ENCODE measurements around the gene NANOS2. TPM values are rescaled to one million over a fixed set of nuclear protein-coding genes. Genes with fewer than 3 reads are reported as not detected.

The NANOS2 gene
- total and polyA plus RNA-seq, 2 of the 13 experiments (the other 11 are each of a cell fraction or from before 2014, with no cell fraction given) = not detected

DNA sequence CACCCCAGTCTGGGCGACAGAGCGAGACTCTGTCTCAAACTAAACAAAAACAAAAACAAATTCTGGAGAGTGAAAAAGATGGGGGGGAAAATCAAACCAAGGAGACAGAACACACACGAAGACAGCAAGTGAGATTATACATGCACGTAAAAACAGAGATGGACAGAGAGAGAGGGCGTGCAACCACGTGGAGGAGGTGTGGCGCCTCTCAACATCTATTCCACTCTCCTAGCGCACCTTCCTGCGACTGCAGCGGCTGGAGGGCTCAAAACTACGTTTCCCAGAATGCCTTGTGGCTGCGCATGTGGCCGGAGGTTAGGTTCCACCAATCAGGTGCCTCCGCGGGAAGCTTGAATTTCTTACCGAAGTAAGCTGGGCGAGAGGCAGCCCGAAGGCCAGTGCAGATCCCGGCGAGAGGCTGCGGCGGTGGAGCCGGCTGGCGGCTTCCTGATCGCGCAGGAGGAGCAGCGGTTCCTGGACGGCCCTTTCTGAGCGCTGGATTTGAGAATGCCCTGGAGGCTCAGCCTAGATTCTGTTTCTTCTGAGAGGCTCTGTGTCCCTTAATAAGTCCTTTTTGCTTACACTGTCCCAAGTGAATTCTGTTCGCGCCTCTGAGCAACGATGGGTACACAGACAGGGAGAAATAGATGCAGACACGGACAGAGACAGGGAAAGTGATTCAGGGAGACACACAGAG, 13.1 kb upstream of the NANOS2 start (continued):
- TF ChIP-seq TAF15 (IDR thresholded peaks at IDR 0.05; ENCODE audit: low read depth, low read length, poor library complexity, severe bottlenecking) (no peak), LCORL (IDR thresholded peaks at IDR 0.05) (no peak), LCORL (CRISPR knock-in tag; IDR thresholded peaks at IDR 0.05) (no peak), ZHX2 (IDR thresholded peaks at IDR 0.05; ENCODE audit: low read depth) (peak; percentile 65), ZHX2 (CRISPR knock-in tag; IDR thresholded peaks at IDR 0.05; ENCODE audit: borderline replicate concordance) (no peak), ELF3 (CRISPR knock-in tag; IDR thresholded peaks at IDR 0.05) (peak; percentile 45; the same call in 1 of the 2 replicates), ZNF781 (CRISPR knock-in tag; IDR thresholded peaks at IDR 0.05; ENCODE audit: borderline replicate concordance, not compliant biosample characterization) (no peak), ZNF317 (CRISPR knock-in tag; IDR thresholded peaks at IDR 0.05) (peak; percentile 57; the same call in 1 of the 2 replicates), JUNB (CRISPR knock-in tag; IDR thresholded peaks at IDR 0.05; ENCODE audit: borderline replicate concordance) (no peak; the same call in 1 of the 2 replicates), CREBL2 (CRISPR knock-in tag; IDR thresholded peaks at IDR 0.05; ENCODE audit: borderline replicate concordance) (no peak), ZNF326 (CRISPR knock-in tag; IDR thresholded peaks at IDR 0.05; ENCODE audit: borderline replicate concordance) (no peak), CAMTA2 (CRISPR knock-in tag; IDR thresholded peaks at IDR 0.05; ENCODE audit: borderline replicate concordance) (no peak), PHF20 (CRISPR knock-in tag; IDR thresholded peaks at IDR 0.05) (no peak), ZMYM2 (CRISPR knock-in tag; IDR thresholded peaks at IDR 0.05) (peak; percentile 75; the same call in 1 of the 2 replicates)
- TF ChIP-seq, protein P1, sequence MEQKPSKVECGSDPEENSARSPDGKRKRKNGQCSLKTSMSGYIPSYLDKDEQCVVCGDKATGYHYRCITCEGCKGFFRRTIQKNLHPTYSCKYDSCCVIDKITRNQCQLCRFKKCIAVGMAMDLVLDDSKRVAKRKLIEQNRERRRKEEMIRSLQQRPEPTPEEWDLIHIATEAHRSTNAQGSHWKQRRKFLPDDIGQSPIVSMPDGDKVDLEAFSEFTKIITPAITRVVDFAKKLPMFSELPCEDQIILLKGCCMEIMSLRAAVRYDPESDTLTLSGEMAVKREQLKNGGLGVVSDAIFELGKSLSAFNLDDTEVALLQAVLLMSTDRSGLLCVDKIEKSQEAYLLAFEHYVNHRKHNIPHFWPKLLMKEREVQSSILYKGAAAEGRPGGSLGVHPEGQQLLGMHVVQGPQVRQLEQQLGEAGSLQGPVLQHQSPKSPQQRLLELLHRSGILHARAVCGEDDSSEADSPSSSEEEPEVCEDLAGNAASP (CRISPR knock-in tag; IDR thresholded peaks at IDR 0.05; ENCODE audit: borderline replicate concordance) = peak; percentile 67; the same call in 1 of the 2 replicates
- TF ChIP-seq, protein P2, sequence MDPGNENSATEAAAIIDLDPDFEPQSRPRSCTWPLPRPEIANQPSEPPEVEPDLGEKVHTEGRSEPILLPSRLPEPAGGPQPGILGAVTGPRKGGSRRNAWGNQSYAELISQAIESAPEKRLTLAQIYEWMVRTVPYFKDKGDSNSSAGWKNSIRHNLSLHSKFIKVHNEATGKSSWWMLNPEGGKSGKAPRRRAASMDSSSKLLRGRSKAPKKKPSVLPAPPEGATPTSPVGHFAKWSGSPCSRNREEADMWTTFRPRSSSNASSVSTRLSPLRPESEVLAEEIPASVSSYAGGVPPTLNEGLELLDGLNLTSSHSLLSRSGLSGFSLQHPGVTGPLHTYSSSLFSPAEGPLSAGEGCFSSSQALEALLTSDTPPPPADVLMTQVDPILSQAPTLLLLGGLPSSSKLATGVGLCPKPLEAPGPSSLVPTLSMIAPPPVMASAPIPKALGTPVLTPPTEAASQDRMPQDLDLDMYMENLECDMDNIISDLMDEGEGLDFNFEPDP (CRISPR knock-in tag; conservative IDR thresholded peaks at IDR 0.05) = no peak
- TF ChIP-seq, protein P3, sequence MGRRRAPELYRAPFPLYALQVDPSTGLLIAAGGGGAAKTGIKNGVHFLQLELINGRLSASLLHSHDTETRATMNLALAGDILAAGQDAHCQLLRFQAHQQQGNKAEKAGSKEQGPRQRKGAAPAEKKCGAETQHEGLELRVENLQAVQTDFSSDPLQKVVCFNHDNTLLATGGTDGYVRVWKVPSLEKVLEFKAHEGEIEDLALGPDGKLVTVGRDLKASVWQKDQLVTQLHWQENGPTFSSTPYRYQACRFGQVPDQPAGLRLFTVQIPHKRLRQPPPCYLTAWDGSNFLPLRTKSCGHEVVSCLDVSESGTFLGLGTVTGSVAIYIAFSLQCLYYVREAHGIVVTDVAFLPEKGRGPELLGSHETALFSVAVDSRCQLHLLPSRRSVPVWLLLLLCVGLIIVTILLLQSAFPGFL (CRISPR knock-in tag; IDR thresholded peaks at IDR 0.05) = no peak

Measured in HepG2 (cell line).